GM12865 (cell line): ENCODE results near the gene ZNHIT2.

Experiments
- DNase-seq: peaks from one replicate; pipeline ENCODE4 v3.0.0; 2010; ENCODE audit warnings: low read depth
- H3K4me3 ChIP-seq: 2 replicates; pipeline ENCODE4 v1.5.1; 2011; ENCODE audit warnings: mild to moderate bottlenecking, low read depth, low read length, control low read depth
- TF ChIP-seq, protein P1 (sequence below): IDR thresholded peaks from 2 replicates; pipeline ENCODE4 v1.5.1; 2011; ENCODE audit warnings: low read length, control low read depth, low read depth, inconsistent platforms; ENCODE audit not compliant: insufficient read depth; ENCODE audit errors: missing control alignments

ZNHIT2 gene

DNA sequence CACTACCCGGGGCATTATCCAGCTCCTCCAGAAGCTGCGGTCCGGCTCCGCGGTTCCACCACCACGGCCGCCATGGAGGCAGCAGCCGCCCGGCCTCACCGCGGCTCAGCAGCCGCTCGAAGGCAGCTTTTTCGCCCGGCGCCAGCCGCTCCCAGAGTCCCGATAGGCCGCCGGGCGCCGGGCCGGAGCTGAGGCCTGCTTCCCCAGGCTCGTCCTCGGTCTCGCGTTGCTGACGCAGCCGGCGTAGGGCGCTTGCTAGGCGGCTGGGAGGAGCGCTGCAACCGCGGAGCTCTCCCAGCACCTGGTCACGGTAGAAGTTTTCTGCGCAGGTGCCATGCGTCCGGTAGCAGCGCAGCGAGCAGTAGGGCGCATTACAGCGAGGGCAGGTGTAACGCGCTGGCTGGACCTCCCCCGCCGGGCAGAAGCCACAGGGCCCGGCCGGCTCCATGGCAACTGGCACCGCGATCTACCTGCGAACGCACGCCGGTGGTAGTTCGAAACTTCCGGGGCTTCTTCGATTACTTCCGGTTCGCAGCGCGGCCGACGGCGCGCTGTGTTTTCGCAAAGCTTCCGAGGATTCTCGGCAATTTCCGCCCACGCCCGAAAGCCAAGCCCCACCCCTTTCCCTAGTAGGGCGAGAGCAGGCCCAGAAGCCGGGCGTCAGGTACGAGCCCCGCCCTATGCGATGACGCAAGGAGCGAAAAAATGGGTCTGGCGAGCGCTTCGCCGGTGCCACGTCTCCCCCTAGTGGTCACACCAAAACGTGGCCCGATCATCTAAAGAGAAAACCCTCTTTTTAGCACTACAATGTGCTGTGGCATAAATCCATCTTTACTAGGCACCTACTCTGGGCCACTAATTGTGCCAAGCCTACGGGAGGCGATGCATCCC is at the start of gene ZNHIT2:
Gene ZNHIT2, minus strand, starts transcription at position 496 of the 891 bp plus-strand sequence. Its CDS starts 48 bp downstream, at position 448.
- H3K4me3 ChIP-seq, result peak within 1 kb of the TSS; percentile 67
- peak; percentile 100 for DNase-seq
- TF ChIP-seq, protein P1, sequence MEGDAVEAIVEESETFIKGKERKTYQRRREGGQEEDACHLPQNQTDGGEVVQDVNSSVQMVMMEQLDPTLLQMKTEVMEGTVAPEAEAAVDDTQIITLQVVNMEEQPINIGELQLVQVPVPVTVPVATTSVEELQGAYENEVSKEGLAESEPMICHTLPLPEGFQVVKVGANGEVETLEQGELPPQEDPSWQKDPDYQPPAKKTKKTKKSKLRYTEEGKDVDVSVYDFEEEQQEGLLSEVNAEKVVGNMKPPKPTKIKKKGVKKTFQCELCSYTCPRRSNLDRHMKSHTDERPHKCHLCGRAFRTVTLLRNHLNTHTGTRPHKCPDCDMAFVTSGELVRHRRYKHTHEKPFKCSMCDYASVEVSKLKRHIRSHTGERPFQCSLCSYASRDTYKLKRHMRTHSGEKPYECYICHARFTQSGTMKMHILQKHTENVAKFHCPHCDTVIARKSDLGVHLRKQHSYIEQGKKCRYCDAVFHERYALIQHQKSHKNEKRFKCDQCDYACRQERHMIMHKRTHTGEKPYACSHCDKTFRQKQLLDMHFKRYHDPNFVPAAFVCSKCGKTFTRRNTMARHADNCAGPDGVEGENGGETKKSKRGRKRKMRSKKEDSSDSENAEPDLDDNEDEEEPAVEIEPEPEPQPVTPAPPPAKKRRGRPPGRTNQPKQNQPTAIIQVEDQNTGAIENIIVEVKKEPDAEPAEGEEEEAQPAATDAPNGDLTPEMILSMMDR, result peak; percentile 92

GRCh38 chr11:65166893-65167292 is 49.4 kb upstream of the ZNHIT2 start:
- TF ChIP-seq, protein P1, result no peak
- no peak overlapping the region for H3K4me3 ChIP-seq
- DNase-seq, result no peak

GRCh38 chr11:65165410-65166317 is 48.2 kb upstream of the ZNHIT2 start:
- TF ChIP-seq, protein P1, result no peak
- DNase-seq, result no peak
- no peak overlapping the region for H3K4me3 ChIP-seq

GRCh38 chr11:65163684-65164083 is 46.2 kb upstream of the ZNHIT2 start:
- TF ChIP-seq, protein P1, result no peak

GRCh38 chr11:65160643-65161042 is 43.1 kb upstream of the ZNHIT2 start:
- H3K4me3 ChIP-seq, result no peak overlapping the region
- no peak for DNase-seq
- TF ChIP-seq, protein P1, result no peak

More at GRCh38 chr11:65163684-65164083, 46.2 kb upstream of the ZNHIT2 start:
- no peak overlapping the region for H3K4me3 ChIP-seq
- DNase-seq, result no peak

DNA sequence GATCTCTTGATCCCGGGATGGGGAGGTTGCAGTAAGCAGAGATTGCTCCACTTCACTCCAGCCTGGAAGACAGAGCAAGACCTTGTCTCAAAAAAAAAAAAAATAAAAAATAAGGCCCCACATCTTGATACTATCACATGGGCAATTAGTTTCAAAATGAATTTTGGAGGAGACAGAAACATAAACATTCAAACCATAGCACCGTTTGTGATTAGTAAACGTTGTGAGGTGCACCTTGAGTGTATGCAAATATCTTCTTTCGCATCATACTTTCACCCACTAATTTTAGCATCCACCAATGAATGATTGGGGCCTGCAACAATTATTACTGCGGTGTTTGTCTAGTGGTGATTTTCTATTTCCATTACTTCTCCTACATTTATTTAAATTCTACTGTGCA is 41.5 kb upstream of the ZNHIT2 start:
- no peak overlapping the region for H3K4me3 ChIP-seq
- TF ChIP-seq, protein P1, result no peak
- DNase-seq, result peak; percentile 79
